NCI-H1930 (cell line): ENCODE results near the gene CENPN.

Source experiments
- DNase-seq, 2 experiments: peaks; one replicate each; lab custom pipeline; 2025; lab: John Stamatoyannopoulos, UW

The CENPN gene

GRCh38 chr16:81006813-81007695 is at the start of gene CENPN, which contains the start of gene CMC2:
Gene CENPN (plus strand): TSS chr16:81007214. CDS start chr16:81011940, 4,726 bp downstream.
Gene CMC2 (minus strand): TSS chr16:81006885. CDS start chr16:80997394, 9,491 bp downstream.
- peak; percentile 87 to 88 for DNase-seq

GRCh38 chr16:80958284-80958683 is 48.7 kb upstream of the CENPN start:
- DNase-seq, result no peak

GRCh38 chr16:80962879-80963278 is 44.1 kb upstream of the CENPN start:
- no peak for DNase-seq

- DNase-seq, result no peak
Measured at GRCh38 chr16:80964351-80964750, 42.7 kb upstream of the CENPN start.

- DNase-seq, result no peak
Measured at GRCh38 chr16:80966617-80967016, 40.4 kb upstream of the CENPN start.

- no peak for DNase-seq
Measured at GRCh38 chr16:80968386-80969113, 38.5 kb upstream of the CENPN start.

- DNase-seq, result no peak
Measured at GRCh38 chr16:80969114-80969484, 37.9 kb upstream of the CENPN start.

GRCh38 chr16:80971819-80972218 is 35.2 kb upstream of the CENPN start:
- DNase-seq, result no peak

GRCh38 chr16:80972611-80973010 is 34.4 kb upstream of the CENPN start:
- DNase-seq, result no peak

GRCh38 chr16:80973991-80974390 is 33.0 kb upstream of the CENPN start:
- DNase-seq, result no peak

- DNase-seq, result no peak
Measured at GRCh38 chr16:80974649-80975376, 32.2 kb upstream of the CENPN start.

- DNase-seq, result no peak
Measured at GRCh38 chr16:80976946-80977345, 30.1 kb upstream of the CENPN start.

GRCh38 chr16:80981103-80981502 is 25.9 kb upstream of the CENPN start:
- DNase-seq, result no peak

- no peak for DNase-seq
Measured at GRCh38 chr16:80982646-80983045, 24.4 kb upstream of the CENPN start.

- no peak for DNase-seq
Measured at GRCh38 chr16:80984124-80984892, 22.7 kb upstream of the CENPN start.

- no peak for DNase-seq
Measured at GRCh38 chr16:80985611-80986010, 21.4 kb upstream of the CENPN start.

- no peak for DNase-seq
Measured at GRCh38 chr16:80986557-80986956, 20.5 kb upstream of the CENPN start.

- DNase-seq, result no peak
Measured at GRCh38 chr16:80988756-80989155, 18.3 kb upstream of the CENPN start.

- DNase-seq, result no peak
Measured at GRCh38 chr16:80989801-80990200, 17.2 kb upstream of the CENPN start.

- DNase-seq, result no peak
Measured at GRCh38 chr16:80990577-80990976, 16.4 kb upstream of the CENPN start.

GRCh38 chr16:80990978-80991377 is 16.0 kb upstream of the CENPN start:
- DNase-seq, result no peak
